T follicular helper cell (primary cell): ENCODE results near the gene CASK.

ENCODE experiments used
- DNase-seq: peaks from one replicate; pipeline ENCODE4 v3.0.0-alpha.2; 2020; ENCODE audit warnings: low read depth

The CASK gene

DNA sequence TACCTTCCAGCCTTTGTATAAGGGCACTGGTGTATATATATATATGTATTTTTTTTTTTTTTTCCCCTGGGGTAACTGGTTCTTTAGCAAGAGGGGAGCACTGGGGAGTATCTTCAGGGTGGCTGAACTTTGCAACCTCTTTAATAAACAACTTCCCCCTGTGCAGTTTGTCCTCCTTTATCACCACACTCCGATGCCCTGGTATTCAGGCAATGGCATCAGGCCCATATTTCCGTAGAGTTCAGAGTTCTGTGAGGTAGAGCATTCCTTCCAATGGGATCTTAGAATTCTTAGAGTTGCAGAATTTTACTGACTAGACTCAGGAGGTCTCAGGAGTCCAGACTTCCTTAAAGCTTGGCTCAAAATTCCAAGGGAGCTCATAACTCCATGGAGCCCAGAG lies 451.6 kb downstream of the CASK start:
- DNase-seq: no peak

DNA sequence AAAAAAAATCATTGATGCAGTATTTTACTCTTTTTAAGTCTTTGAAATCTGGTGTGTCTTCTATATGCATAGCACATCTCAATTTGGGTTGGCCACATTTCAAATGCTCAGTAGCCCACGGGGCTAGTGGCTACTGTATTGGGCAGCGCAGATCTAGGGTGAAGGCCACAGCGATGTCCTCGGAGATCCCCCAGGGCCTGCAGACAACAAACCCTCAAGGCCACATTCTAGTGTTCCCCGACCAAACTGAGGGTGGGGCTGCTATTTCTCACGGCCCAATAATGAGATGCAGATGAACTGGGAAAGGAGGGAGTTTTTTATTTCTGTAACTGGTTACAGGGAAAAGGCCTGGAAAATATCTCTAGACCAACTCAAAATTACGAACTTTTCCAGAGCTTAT lies 452.6 kb downstream of the CASK start:
- no peak for DNase-seq

DNA sequence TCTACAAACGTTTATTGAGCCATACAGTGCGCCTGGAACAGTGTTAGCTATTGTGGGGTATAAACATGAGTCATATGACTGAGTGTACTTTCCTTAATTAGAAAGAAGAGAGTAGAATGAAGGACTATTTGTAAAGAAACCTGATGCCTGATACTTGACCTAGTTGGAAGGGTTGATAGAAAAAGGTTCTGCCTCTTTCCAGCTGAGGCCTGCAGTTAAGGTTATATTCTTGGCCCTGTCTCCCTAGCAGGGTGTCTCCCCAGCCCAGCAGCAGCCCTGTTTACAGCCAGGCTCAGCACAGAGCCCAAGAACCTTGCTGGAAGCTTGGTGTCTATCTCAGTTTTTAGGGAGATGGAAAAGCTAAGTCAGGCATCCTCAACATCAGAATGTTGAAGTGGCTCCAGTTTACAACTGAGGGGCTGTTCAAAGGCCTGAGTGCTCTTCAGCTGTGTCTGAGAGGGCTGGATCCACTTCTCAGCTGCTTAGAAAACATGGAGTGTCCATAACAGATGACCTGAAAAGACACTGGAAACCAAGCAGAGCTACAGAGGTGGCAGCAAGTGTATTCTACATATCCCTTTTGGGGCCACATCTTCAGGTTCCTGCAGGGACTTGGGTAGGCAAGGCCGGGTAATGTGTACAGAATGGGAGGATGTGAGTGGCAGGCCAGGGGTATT lies 454.6 kb downstream of the CASK start:
- DNase-seq: no peak
